H9 (cell line): ENCODE measurements around the gene TTC39B. TPM values are rescaled to one million over a fixed set of nuclear protein-coding genes. Genes with fewer than 3 reads are reported as not detected.
A peak's percentile ranks its signal among the peaks of the same experiment; 100 is the strongest.

Experiments used
- DNase-seq: peaks from one replicate; pipeline ENCODE4 v3.0.0-alpha.2; 2017
- H2AFZ ChIP-seq: one replicate; pipeline ENCODE4 v1.6.1; 2013; ENCODE audit warnings: mild to moderate bottlenecking, low read length, control low read depth, moderate library complexity
- H2AK5ac ChIP-seq: 2 replicates; pipeline ENCODE4 v1.6.1; 2013; ENCODE audit warnings: low read length, control low read depth, mixed read lengths; ENCODE audit not compliant: insufficient read length
- H2BK120ac ChIP-seq: one replicate; pipeline ENCODE4 v1.6.1; 2013; ENCODE audit warnings: low read depth, mild to moderate bottlenecking, low read length, control low read depth, inconsistent platforms; ENCODE audit not compliant: poor library complexity, severe bottlenecking
- H2BK12ac ChIP-seq: 2 replicates; pipeline ENCODE4 v1.6.1; 2013; ENCODE audit warnings: low read length, control low read depth, mixed read lengths, low read depth; ENCODE audit not compliant: insufficient read length
- H2BK15ac ChIP-seq: 2 replicates; pipeline ENCODE4 v1.6.1; 2013; ENCODE audit warnings: low read depth, low read length, control low read depth
- H2BK20ac ChIP-seq: one replicate; pipeline ENCODE4 v1.6.1; 2013; ENCODE audit warnings: low read depth, mild to moderate bottlenecking, low read length, control low read depth, inconsistent platforms; ENCODE audit not compliant: poor library complexity, severe bottlenecking
- H2BK5ac ChIP-seq: 2 replicates; pipeline ENCODE4 v1.6.1; 2013; ENCODE audit warnings: low read length, control low read depth, mixed read lengths; ENCODE audit not compliant: insufficient read length
- H3K14ac ChIP-seq: 2 replicates; pipeline ENCODE4 v1.6.1; 2013; ENCODE audit warnings: low read length, control low read depth; ENCODE audit not compliant: insufficient read depth
- H3K18ac ChIP-seq: 2 replicates; pipeline ENCODE4 v1.6.1; 2013; ENCODE audit warnings: low read depth, mild to moderate bottlenecking, mixed read lengths, low read length, control low read depth; ENCODE audit not compliant: insufficient read length
- H3K23ac ChIP-seq: 2 replicates; pipeline ENCODE4 v1.6.1; 2013; ENCODE audit warnings: low read length, control low read depth, mixed read lengths, low read depth; ENCODE audit not compliant: insufficient read length
- H3K23me2 ChIP-seq: 2 replicates; pipeline ENCODE4 v1.6.1; 2013; ENCODE audit warnings: low read depth, mild to moderate bottlenecking, mixed read lengths, low read length, control low read depth; ENCODE audit not compliant: insufficient read length, poor library complexity, severe bottlenecking
- H3K27ac ChIP-seq: 2 replicates; pipeline ENCODE4 v1.5.1; 2013; ENCODE audit warnings: low read length, control low read depth, mixed read lengths, low read depth; ENCODE audit not compliant: insufficient read length
- H3K27me3 ChIP-seq: 2 replicates; pipeline ENCODE4 v1.6.1; 2013; ENCODE audit warnings: low read length, control low read depth, inconsistent platforms; ENCODE audit not compliant: insufficient read depth
- H3K4ac ChIP-seq: 2 replicates; pipeline ENCODE4 v1.6.1; 2013; ENCODE audit warnings: low read depth, mild to moderate bottlenecking, control low read depth, inconsistent platforms, low read length, moderate library complexity
- H3K4me1 ChIP-seq: 2 replicates; pipeline ENCODE4 v1.6.1; 2013; ENCODE audit warnings: low read length, control low read depth, inconsistent platforms; ENCODE audit not compliant: insufficient read depth
- H3K4me2 ChIP-seq: 2 replicates; pipeline ENCODE4 v1.6.1; 2013; ENCODE audit warnings: low read length, control low read depth, mixed read lengths; ENCODE audit not compliant: insufficient read length, insufficient read depth
- H3K56ac ChIP-seq: 2 replicates; pipeline ENCODE4 v1.6.1; 2013; ENCODE audit warnings: low read depth, mild to moderate bottlenecking, mixed read lengths, low read length, control low read depth; ENCODE audit not compliant: insufficient read length
- H3K79me1 ChIP-seq: 2 replicates; pipeline ENCODE4 v1.6.1; 2013; ENCODE audit warnings: low read depth, mild to moderate bottlenecking, moderate library complexity, low read length, control low read depth, inconsistent platforms; ENCODE audit not compliant: insufficient read depth, poor library complexity, severe bottlenecking
- H3K79me2 ChIP-seq: 2 replicates; pipeline ENCODE4 v1.6.1; 2013; ENCODE audit warnings: low read length, control low read depth, inconsistent platforms; ENCODE audit not compliant: insufficient read depth
- H3K9ac ChIP-seq: 2 replicates; pipeline ENCODE4 v1.6.1; 2013; ENCODE audit warnings: low read length, control low read depth, mixed read lengths; ENCODE audit not compliant: insufficient read length; ENCODE audit errors: extremely low read depth
- H3K9me3 ChIP-seq: one replicate; pipeline ENCODE4 v1.6.1; 2013; ENCODE audit warnings: low read depth, low read length, inconsistent platforms; ENCODE audit not compliant: control insufficient read depth
- H3T11ph ChIP-seq: one replicate; pipeline ENCODE4 v1.6.1; 2013; ENCODE audit warnings: mild to moderate bottlenecking, low read length, control low read depth, inconsistent platforms
- H4K20me1 ChIP-seq: one replicate; pipeline ENCODE4 v1.6.1; 2013; ENCODE audit not compliant: control insufficient read depth, insufficient read length, insufficient read depth
- H4K5ac ChIP-seq: 2 replicates; pipeline ENCODE4 v1.6.1; 2013; ENCODE audit warnings: low read depth, mild to moderate bottlenecking, mixed read lengths, low read length, control low read depth; ENCODE audit not compliant: insufficient read length
- H4K8ac ChIP-seq: replicated peaks from 2 replicates; pipeline ENCODE4 v1.6.1; 2013; ENCODE audit warnings: low read length, control low read depth, mixed read lengths, low read depth; ENCODE audit not compliant: insufficient read length
- H4K91ac ChIP-seq: 2 replicates; pipeline ENCODE4 v1.6.1; 2013; ENCODE audit warnings: low read depth, mild to moderate bottlenecking, moderate library complexity, mixed read lengths, low read length, control low read depth; ENCODE audit not compliant: insufficient read length
- H3K27ac Mint-ChIP-seq, 3 experiments: 2 replicates in 2 of 3; 3 replicates in 1 of 3; pipeline ENCODE4 v1.8.0; 2020 to 2021; ENCODE audit warnings: mixed read lengths in 3 of 3, mild to moderate bottlenecking in 1 of 3, moderate library complexity in 1 of 3
- H3K27me3 Mint-ChIP-seq: 2 replicates; pipeline ENCODE4 v1.8.0; 2021; ENCODE audit warnings: low read depth, mild to moderate bottlenecking, moderate library complexity, mixed read lengths
- H3K36me3 Mint-ChIP-seq, 3 experiments: 2 replicates in 2 of 3; 3 replicates in 1 of 3; pipeline ENCODE4 v1.8.0; 2020 to 2021; ENCODE audit warnings: low read depth in 3 of 3, mixed read lengths in 3 of 3; ENCODE audit not compliant: insufficient read depth in 1 of 3
- H3K4me1 Mint-ChIP-seq, 2 experiments: 2 replicates each; pipeline ENCODE4 v1.8.0; 2020; ENCODE audit warnings: mixed read lengths in 2 of 2
- H3K4me3 Mint-ChIP-seq, 2 experiments: 2 replicates in 1 of 2; 3 replicates in 1 of 2; pipeline ENCODE4 v1.8.0; 2020 to 2021; ENCODE audit warnings: mild to moderate bottlenecking in 2 of 2, mixed read lengths in 2 of 2, moderate library complexity in 1 of 2
- H3K9me3 Mint-ChIP-seq, 2 experiments: 2 replicates in 1 of 2; 3 replicates in 1 of 2; pipeline ENCODE4 v1.8.0; 2020; ENCODE audit warnings: mild to moderate bottlenecking in 2 of 2, mixed read lengths in 2 of 2, moderate library complexity in 1 of 2
- CTCF ChIP-seq: fragments of 200-600 bp; sonication (generic); conservative IDR thresholded peaks from 3 replicates; pipeline ENCODE4 v1.8.0; 2021; ENCODE audit warnings: antibody characterized with exemption, mild to moderate bottlenecking
- WGBS: extraction: QIAGEN DNeasy Blood & Tissue Kit; methylation state at CpG from one replicate; pipeline ENCODE4 v1.1.7; 2013; ENCODE audit warnings: missing lambda C conversion rate, low lambda C conversion rate, mixed read lengths; ENCODE audit not compliant: insufficient read length; ENCODE audit errors: extremely low coverage; 5-methylcytosine and 5-hydroxymethylcytosine counted together
- total RNA-seq: library from RNA; stranded (reverse); gene quantifications from 2 replicates; pipeline ENCODE4 v1.2.1, GENCODE V29; 2021

Gene TTC39B
- total RNA-seq, 1 experiment from 2014 or later, result 8.2 TPM

GRCh38 chr9:15278091-15278687 lies 28.8 kb downstream of the TTC39B start:
- Histone ChIP-seq H2BK120ac (no peak overlapping the region), H4K8ac (no peak overlapping the region), H3K9ac (no peak overlapping the region), H3K27ac (no peak overlapping the region), H3K4me2 (no peak overlapping the region), H3K23me2 (no peaks in the 10 kb centered on the region), H2BK15ac (no peak overlapping the region), H2AFZ (no peak overlapping the region), H3K9me3 (no peaks in the 10 kb centered on the region), H3T11ph (no peak overlapping the region), H3K56ac (no peak overlapping the region), H4K5ac (no peak overlapping the region), H3K4ac (no peak overlapping the region), H2BK5ac (no peak overlapping the region), H2AK5ac (no peak overlapping the region), H3K79me1 (no peaks in the 10 kb centered on the region), H3K14ac (no peak overlapping the region), H2BK20ac (no peak overlapping the region), H2BK12ac (no peak overlapping the region), H4K20me1 (no peaks in the 10 kb centered on the region), H4K91ac (no peak overlapping the region), H3K23ac (no peak overlapping the region), H3K4me1 (peaks cover 5% of the 10 kb centered on the region), H3K27me3 (no peaks in the 10 kb centered on the region), H3K79me2 (peaks cover 1% of the 10 kb centered on the region; the same call in 1 of the 2 replicates), H3K18ac (no peak overlapping the region)
- WGBS, result 100% methylated on average over 1 of the region's 2 CpGs
- peaks cover 26 to 28% of the 10 kb centered on the region in 2 experiments for H3K4me1 Mint-ChIP-seq
- no peaks in the 10 kb centered on the region for H3K27me3 Mint-ChIP-seq
- 0 out of 3 replicates have a peak, but pooled peaks have one; percentile 8 for TF ChIP-seq CTCF
- no peak overlapping the region for H3K27ac Mint-ChIP-seq
- H3K36me3 Mint-ChIP-seq, result no peaks in the 10 kb centered on the region
- no peak for DNase-seq
- H3K9me3 Mint-ChIP-seq, result no peaks in the 10 kb centered on the region; a peak in 1 of 5 replicates
- H3K4me3 Mint-ChIP-seq, result no peak overlapping the region
